Breast epithelium (tissue), 4 donors: ENCODE measurements around the gene FAM184B. TPM values are rescaled to one million over a fixed set of nuclear protein-coding genes. Genes with fewer than 3 reads are reported as not detected.
"Not testable (repeated sequence)": the region's sequence is repeated elsewhere in the genome, so short reads cannot be mapped to it uniquely, and the experiment has no call there.

Experiments used
- DNase-seq, 2 donors: peaks; one replicate each; pipeline ENCODE4 v3.0.0-alpha.2; 2019; ENCODE audit warnings: low spot score in 2 of 2
- H3K27ac ChIP-seq, 2 donors: fragments of 200-600 bp; sonication (generic) in 1 of 2; one replicate each; pipeline ENCODE4 v1.5.1; 2016 to 2019; ENCODE audit warnings: mild to moderate bottlenecking in 1 of 2
- H3K27me3 ChIP-seq, 2 donors: fragments of 200-600 bp; sonication (generic) in 1 of 2; one replicate each; pipeline versions ENCODE4 v1.5.1 to v1.6.0; 2017 to 2019; ENCODE audit warnings: control low read depth in 1 of 2, mild to moderate bottlenecking in 1 of 2
- H3K36me3 ChIP-seq: fragments of 200-600 bp; one replicate; pipeline ENCODE4 v1.5.1; 2019
- H3K4me1 ChIP-seq, 2 donors: fragments of 200-600 bp; sonication (generic); one replicate each; pipeline ENCODE4 v1.5.1; 2016 to 2019; ENCODE audit warnings: control low read depth in 1 of 2
- H3K4me3 ChIP-seq, 3 donors: fragments of 200-600 bp; sonication (generic); 1 replicate in 2 of 3; 2 replicates in 1 of 3; pipeline ENCODE4 v1.5.1; 2016 to 2019; ENCODE audit warnings: mild to moderate bottlenecking in 3 of 3, moderate library complexity in 2 of 3
- H3K9me3 ChIP-seq, 2 donors: fragments of 200-600 bp; sonication (generic) in 1 of 2; one replicate each; pipeline ENCODE4 v1.5.1; 2016 to 2019; ENCODE audit warnings: control low read depth in 1 of 2
- POLR2A ChIP-seq: fragments of 450-650 bp; IDR thresholded peaks from one replicate; pipeline ENCODE4 v1.6.1; 2016; ENCODE audit warnings: antibody characterized with exemption, mild to moderate bottlenecking, moderate library complexity
- POLR2AphosphoS5 ChIP-seq, 3 donors: sonication (generic); formaldehyde crosslinking; IDR thresholded peaks; one replicate each; pipeline ENCODE4 v1.6.1; 2017; ENCODE audit warnings: antibody characterized with exemption in 3 of 3
- intact Hi-C: fragments of 100-400 bp; cut with DNase I; formaldehyde crosslinking; loops from one replicate; pipeline ENCODE4 v1.15.1; 2023; ENCODE audit warnings: low total_unique reads
- total RNA-seq, 3 donors: library from RNA; depleted of rRNA; stranded (reverse); fragments of >200 nt; gene quantifications; one replicate each; pipeline ENCODE4 v1.1.0, GENCODE V29; 2016
- TF ChIP-seq, protein P1 (sequence below), 3 donors: fragments of 450-650 bp; IDR thresholded peaks; one replicate each; pipeline ENCODE4 v1.5.1; 2016 to 2017; ENCODE audit warnings: antibody characterized with exemption in 3 of 3, mild to moderate bottlenecking in 3 of 3, moderate library complexity in 3 of 3

The FAM184B gene
- total RNA-seq, 3 donors from 2014 or later = 0.33 to 0.59 TPM; not detected in 1

DNA sequence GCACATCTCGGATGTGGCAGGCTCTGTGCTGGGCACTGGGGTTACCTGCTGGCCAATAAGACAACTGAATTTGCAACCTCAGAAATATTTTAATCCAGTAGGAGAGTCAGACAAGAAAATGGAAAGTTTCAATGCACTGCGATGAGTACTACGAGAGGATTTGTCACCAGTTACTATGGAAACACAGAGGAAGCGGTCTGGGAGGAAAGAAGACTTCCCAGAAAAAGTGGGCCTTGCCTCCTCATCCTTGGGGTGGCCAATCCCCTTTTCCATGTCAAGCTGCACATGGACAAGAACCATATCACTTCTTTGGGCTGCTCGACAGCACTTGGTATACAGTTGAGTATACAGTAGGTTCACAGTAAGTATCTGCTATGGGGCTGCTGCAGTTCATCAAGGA is 67.6 kb downstream of the FAM184B start:
- Histone ChIP-seq H3K27ac (no peak overlapping the region), H3K9me3 (no peaks in the 10 kb centered on the region), H3K4me1 (no peaks in the 10 kb centered on the region), H3K4me3 (no peak overlapping the region), H3K27me3 (no peaks in the 10 kb centered on the region), H3K36me3 (no peaks in the 10 kb centered on the region)
- no peak for DNase-seq
- no peak for TF ChIP-seq POLR2A
- TF ChIP-seq, protein P1, sequence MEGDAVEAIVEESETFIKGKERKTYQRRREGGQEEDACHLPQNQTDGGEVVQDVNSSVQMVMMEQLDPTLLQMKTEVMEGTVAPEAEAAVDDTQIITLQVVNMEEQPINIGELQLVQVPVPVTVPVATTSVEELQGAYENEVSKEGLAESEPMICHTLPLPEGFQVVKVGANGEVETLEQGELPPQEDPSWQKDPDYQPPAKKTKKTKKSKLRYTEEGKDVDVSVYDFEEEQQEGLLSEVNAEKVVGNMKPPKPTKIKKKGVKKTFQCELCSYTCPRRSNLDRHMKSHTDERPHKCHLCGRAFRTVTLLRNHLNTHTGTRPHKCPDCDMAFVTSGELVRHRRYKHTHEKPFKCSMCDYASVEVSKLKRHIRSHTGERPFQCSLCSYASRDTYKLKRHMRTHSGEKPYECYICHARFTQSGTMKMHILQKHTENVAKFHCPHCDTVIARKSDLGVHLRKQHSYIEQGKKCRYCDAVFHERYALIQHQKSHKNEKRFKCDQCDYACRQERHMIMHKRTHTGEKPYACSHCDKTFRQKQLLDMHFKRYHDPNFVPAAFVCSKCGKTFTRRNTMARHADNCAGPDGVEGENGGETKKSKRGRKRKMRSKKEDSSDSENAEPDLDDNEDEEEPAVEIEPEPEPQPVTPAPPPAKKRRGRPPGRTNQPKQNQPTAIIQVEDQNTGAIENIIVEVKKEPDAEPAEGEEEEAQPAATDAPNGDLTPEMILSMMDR (IDR thresholded peaks at IDR 0.05) = no peak
- TF ChIP-seq POLR2AphosphoS5 (IDR thresholded peaks at IDR 0.05) = no peak
- intact Hi-C loops = no loop called here

DNA sequence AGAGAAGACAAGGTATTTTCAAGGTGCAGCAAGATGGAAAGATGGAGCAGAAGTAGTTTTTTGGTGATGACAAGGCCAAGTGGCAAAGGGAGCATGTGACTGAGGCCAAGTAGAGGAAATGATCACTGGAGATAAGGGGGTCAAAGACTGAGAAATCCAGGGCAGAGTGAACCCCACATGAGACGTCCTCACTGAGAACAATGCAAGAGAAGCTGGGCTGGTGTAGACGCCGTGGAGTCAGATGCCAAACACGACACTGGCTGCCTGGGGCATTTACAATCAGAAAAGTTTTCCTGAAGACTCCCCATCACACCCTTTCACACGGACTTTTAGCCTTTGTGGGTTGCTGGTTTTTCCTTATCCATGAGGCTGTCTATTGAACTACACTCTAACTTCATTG is 69.3 kb downstream of the FAM184B start:
- DNase-seq = no peak
- H3K4me1 ChIP-seq = no peaks in the 10 kb centered on the region
- no peaks in the 10 kb centered on the region for H3K36me3 ChIP-seq
- intact Hi-C loops = no loop called here
- TF ChIP-seq POLR2AphosphoS5 (IDR thresholded peaks at IDR 0.05) = no peak
- TF ChIP-seq, protein P1 (IDR thresholded peaks at IDR 0.05) = no peak
- H3K27ac ChIP-seq = no peak overlapping the region
- no peaks in the 10 kb centered on the region for H3K9me3 ChIP-seq
- H3K4me3 ChIP-seq = no peak overlapping the region
- no peaks in the 10 kb centered on the region for H3K27me3 ChIP-seq

DNA sequence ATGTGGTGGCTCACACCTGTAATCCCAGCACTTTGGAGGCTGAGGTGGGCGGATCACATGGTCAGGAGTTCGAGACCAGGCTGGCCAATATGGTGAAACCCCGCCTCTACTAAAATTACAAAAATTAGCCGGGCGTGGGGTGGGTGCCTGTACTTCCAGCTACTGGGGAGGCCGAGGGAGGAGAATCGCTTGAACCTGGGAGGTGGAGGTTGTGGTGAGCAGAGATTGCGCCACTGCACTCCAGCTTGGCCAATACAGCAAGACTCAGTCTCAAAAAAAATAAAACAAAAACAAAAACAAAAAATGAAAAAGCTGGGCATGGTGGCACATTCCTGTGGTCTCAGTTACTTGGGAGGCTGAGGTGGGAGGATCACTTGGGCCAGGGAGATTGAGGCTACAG is 70.2 kb downstream of the FAM184B start:
- H3K4me1 ChIP-seq, intact Hi-C loops, H3K9me3 ChIP-seq, H3K36me3 ChIP-seq, H3K27me3 ChIP-seq, H3K4me3 ChIP-seq, DNase-seq, H3K27ac ChIP-seq: not testable (repeated sequence)

DNA sequence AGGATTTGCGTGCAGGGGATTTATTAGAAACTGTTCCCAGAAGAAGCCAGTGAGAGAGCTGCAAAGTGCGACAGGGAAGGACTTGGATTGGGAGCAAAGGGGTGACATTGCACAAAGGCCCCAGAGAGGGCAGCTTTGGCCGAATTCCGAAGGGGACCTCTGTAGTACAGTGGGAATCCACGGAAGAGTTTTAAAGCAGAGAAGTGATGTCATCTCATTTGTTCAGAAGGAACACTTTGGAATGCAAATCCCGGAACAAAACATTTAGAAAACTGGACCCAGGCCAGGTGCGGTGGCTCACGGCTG is 71.7 kb downstream of the FAM184B start:
- Histone ChIP-seq H3K36me3 (no peaks in the 10 kb centered on the region), H3K9me3 (no peaks in the 10 kb centered on the region), H3K27ac (no peak overlapping the region), H3K4me1 (no peaks in the 10 kb centered on the region), H3K27me3 (no peaks in the 10 kb centered on the region), H3K4me3 (no peak overlapping the region)
- intact Hi-C loops = no loop called here
- TF ChIP-seq, protein P1 (IDR thresholded peaks at IDR 0.05) = no peak
- TF ChIP-seq POLR2AphosphoS5 (IDR thresholded peaks at IDR 0.05) (no peak), POLR2A (no peak)
- no peak for DNase-seq

DNA sequence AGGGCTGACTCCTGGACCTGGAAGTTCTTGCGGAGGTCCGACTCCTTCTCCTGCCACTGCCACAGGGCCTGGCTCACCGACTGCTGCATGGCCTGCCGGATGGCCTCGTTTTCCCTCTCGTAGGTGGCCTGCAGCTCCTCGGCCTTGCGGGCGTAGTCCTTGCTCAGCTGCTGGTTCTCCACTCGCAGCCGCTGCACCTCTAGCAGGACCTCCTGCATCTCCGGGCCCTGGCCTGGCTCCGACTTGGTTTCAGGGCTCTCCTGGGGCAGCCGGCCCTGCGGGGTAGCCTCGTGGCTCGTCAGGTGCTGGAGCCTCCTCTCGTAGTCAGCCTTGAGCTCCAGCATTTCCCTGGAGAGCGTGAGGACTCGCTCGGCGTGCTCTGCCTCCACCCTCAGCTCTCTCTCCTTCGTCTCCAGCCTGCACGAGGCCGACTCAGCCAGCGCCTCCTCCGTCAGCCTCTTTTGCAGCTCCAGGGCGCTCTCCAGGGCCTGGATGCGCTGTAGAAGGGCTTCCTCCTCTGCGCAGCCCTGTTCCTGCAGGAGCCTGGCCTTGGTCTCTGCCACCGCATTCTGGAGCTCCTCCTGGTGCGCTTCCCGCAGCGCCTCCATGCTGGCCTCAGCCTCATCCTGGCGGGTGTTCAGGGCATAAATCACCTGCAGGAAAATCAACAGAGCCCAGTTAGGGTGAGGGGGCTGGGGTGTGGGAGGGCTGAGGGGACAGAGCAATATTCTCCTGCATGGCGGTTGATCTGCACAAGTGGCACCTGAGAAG is 72.2 kb downstream of the FAM184B start:
- Histone ChIP-seq H3K9me3 (no peaks in the 10 kb centered on the region), H3K27me3 (no peaks in the 10 kb centered on the region), H3K4me3 (no peak overlapping the region), H3K27ac (no peak overlapping the region), H3K4me1 (no peaks in the 10 kb centered on the region), H3K36me3 (no peaks in the 10 kb centered on the region)
- intact Hi-C loops = no loop called here
- TF ChIP-seq, protein P1 (IDR thresholded peaks at IDR 0.05) = no peak
- TF ChIP-seq POLR2AphosphoS5 (IDR thresholded peaks at IDR 0.05) (no peak), POLR2A (no peak)
- no peak for DNase-seq

DNA sequence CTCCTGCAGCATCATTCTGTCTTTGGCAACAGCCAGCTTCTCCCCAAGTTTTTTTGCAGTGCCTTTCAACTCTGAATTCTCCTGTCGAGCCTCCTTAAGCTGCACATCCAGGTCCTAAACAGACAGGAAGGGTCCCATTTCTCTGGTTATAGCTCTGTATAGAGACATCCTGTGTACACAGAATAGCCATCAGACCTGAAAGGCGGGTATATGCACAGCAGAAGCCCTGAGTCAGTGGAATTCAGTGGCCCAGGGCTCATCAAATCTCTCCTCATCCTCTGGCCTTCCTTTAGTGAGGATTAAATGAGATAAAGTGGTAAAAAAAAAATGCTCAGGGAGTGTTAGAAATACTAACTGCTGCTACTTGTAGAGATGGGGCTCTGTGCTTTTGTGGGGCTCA is 73.8 kb downstream of the FAM184B start:
- DNase-seq = no peak
- TF ChIP-seq, protein P1 (IDR thresholded peaks at IDR 0.05) = no peak
- TF ChIP-seq POLR2AphosphoS5 (IDR thresholded peaks at IDR 0.05) (no peak), POLR2A (no peak)
- Histone ChIP-seq H3K27ac (no peak overlapping the region), H3K4me1 (no peaks in the 10 kb centered on the region), H3K36me3 (no peaks in the 10 kb centered on the region), H3K27me3 (no peaks in the 10 kb centered on the region), H3K9me3 (no peaks in the 10 kb centered on the region), H3K4me3 (no peak overlapping the region)
- intact Hi-C loops = no loop called here
